PC-9 (cell line): ENCODE results near the gene TMEM106A. TPM values are rescaled to one million over a fixed set of nuclear protein-coding genes. Genes with fewer than 3 reads are reported as not detected.
"Not testable (repeated sequence)": the region's sequence is repeated elsewhere in the genome, so short reads cannot be mapped to it uniquely, and the experiment has no call there.

Source experiments
- BruUV-seq: library from RNA; stranded (reverse); fragments of 400-500 nt; replicated peaks from 2 replicates; lab custom pipeline; 2021; lab: Mats Ljungman, UMichigan
- CTCF ChIA-PET: fragments of 300-600 bp; sonication (Branson Sonifier 250); formaldehyde crosslinking; loops from one replicate; lab custom pipeline; 2022; ENCODE audit warnings: antibody characterized with exemption; lab: Charles Lee
- POLR2A ChIA-PET: fragments of 300-600 bp; sonication (Branson Sonifier 250); formaldehyde crosslinking; loops from one replicate; lab custom pipeline; 2022; ENCODE audit warnings: antibody characterized with exemption; ENCODE audit not compliant: unreplicated experiment; lab: Charles Lee
- DNase-seq, 2 experiments: peaks; one replicate each; pipeline versions ENCODE4 v3.0.0 to v3.0.0-alpha.2; 2015 to 2022; ENCODE audit warnings: mixed read lengths in 1 of 2
- H2AFZ ChIP-seq: fragments of 200-600 bp; sonication (generic); 2 replicates; pipeline ENCODE4 v1.8.1; 2017; ENCODE audit warnings: antibody characterized with exemption
- H3F3A ChIP-seq: fragments of 200-600 bp; sonication (generic); 2 replicates; pipeline ENCODE4 v1.8.1; 2017; ENCODE audit warnings: antibody characterized with exemption, mild to moderate bottlenecking, low read depth; ENCODE audit not compliant: insufficient read depth
- H3K27ac ChIP-seq: fragments of 200-600 bp; sonication (generic); 2 replicates; pipeline ENCODE4 v1.6.1; 2016; ENCODE audit warnings: mixed run types
- H3K27me3 ChIP-seq: fragments of 200-600 bp; sonication (generic); 2 replicates; pipeline ENCODE4 v1.6.1; 2016; ENCODE audit warnings: low read depth, mixed run types; ENCODE audit not compliant: insufficient read depth
- H3K36me3 ChIP-seq: fragments of 200-600 bp; sonication (generic); 2 replicates; pipeline ENCODE4 v1.6.1; 2016; ENCODE audit warnings: low read depth, mixed run types
- H3K4me1 ChIP-seq: fragments of 200-600 bp; sonication (generic); replicated peaks from 2 replicates; pipeline ENCODE4 v1.6.1; 2016; ENCODE audit warnings: mixed run types; ENCODE audit not compliant: insufficient read depth
- H3K4me2 ChIP-seq: fragments of 200-600 bp; sonication (generic); 2 replicates; pipeline ENCODE4 v1.6.1; 2017; ENCODE audit warnings: mixed run types
- H3K4me3 ChIP-seq: fragments of 200-600 bp; sonication (generic); 2 replicates; pipeline ENCODE4 v1.6.1; 2016; ENCODE audit warnings: mixed run types
- H3K79me2 ChIP-seq: fragments of 200-600 bp; sonication (generic); 2 replicates; pipeline ENCODE4 v1.6.1; 2017; ENCODE audit warnings: low read depth, mixed run types
- H3K9me2 ChIP-seq: fragments of 200-600 bp; sonication (generic); 2 replicates; pipeline ENCODE4 v1.8.1; 2017; ENCODE audit warnings: mild to moderate bottlenecking; ENCODE audit not compliant: insufficient read depth
- H3K9me3 ChIP-seq: fragments of 200-600 bp; sonication (generic); 2 replicates; pipeline ENCODE4 v1.8.1; 2016; ENCODE audit warnings: low read depth; ENCODE audit not compliant: insufficient read depth
- H4K20me1 ChIP-seq: fragments of 200-600 bp; sonication (generic); 2 replicates; pipeline ENCODE4 v1.8.1; 2017; ENCODE audit not compliant: insufficient read depth
- CTCF ChIP-seq: fragments of 200-600 bp; sonication (generic); conservative IDR thresholded peaks from 2 replicates; pipeline ENCODE4 v1.6.1; 2017; ENCODE audit warnings: mixed run types, antibody characterized with exemption, mild to moderate bottlenecking, moderate library complexity
- EZH2 ChIP-seq: fragments of 200-600 bp; sonication (generic); IDR thresholded peaks from 2 replicates; pipeline ENCODE4 v1.8.0; 2017; ENCODE audit warnings: antibody characterized with exemption, low read depth
- intact Hi-C: fragments of 100-400 bp; cut with micrococcal nuclease; formaldehyde crosslinking; loops from one replicate; pipeline ENCODE4 v1.10.0; 2022; ENCODE audit not compliant: unreplicated experiment
- total RNA-seq: library from RNA; stranded (reverse); gene quantifications from 2 replicates; pipeline ENCODE4 v1.2.3, GENCODE V29; 2021

The TMEM106A gene
- total RNA-seq, 1 experiment from 2014 or later, result 8.3 TPM

- Histone ChIP-seq H3K4me2 (no peak overlapping the region), H3F3A (no peaks in the 10 kb centered on the region), H4K20me1 (no peaks in the 10 kb centered on the region), H3K4me3 (no peak overlapping the region), H3K4me1 (no peaks in the 10 kb centered on the region), H3K9me3 (no peaks in the 10 kb centered on the region), H2AFZ (no peak overlapping the region), H3K27me3 (no peaks in the 10 kb centered on the region), H3K9me2 (no peaks in the 10 kb centered on the region), H3K27ac (no peak overlapping the region), H3K79me2 (no peaks in the 10 kb centered on the region), H3K36me3 (no peaks in the 10 kb centered on the region)
- BruUV-seq, result no TSS peak
- no peak for TF ChIP-seq CTCF
- TF ChIP-seq EZH2, result no peak
- no peak for DNase-seq
- intact Hi-C loops, result no loop called here
- CTCF ChIA-PET, result no interaction called here
- POLR2A ChIA-PET, result no interaction called here
Observed at GRCh38 chr17:43224146-43224705, 12.6 kb downstream of the TMEM106A start.

GRCh38 chr17:43226393-43226792 lies 14.7 kb downstream of the TMEM106A start:
- no peaks in the 10 kb centered on the region for H3F3A ChIP-seq
- no peak overlapping the region for H3K27ac ChIP-seq
- no peak overlapping the region for H3K4me2 ChIP-seq
- no peaks in the 10 kb centered on the region for H3K4me1 ChIP-seq
- intact Hi-C loops, result no loop called here
- no peak overlapping the region for H3K4me3 ChIP-seq
- H3K27me3 ChIP-seq, result no peaks in the 10 kb centered on the region
- H4K20me1 ChIP-seq, result no peaks in the 10 kb centered on the region
- DNase-seq, result no peak
- H3K79me2 ChIP-seq, result no peaks in the 10 kb centered on the region
- no peaks in the 10 kb centered on the region for H3K9me3 ChIP-seq
- POLR2A ChIA-PET, result no interaction called here
- no TSS peak for BruUV-seq
- TF ChIP-seq CTCF, result no peak
- TF ChIP-seq EZH2, result no peak
- no peaks in the 10 kb centered on the region for H3K9me2 ChIP-seq
- no peaks in the 10 kb centered on the region for H3K36me3 ChIP-seq
- H2AFZ ChIP-seq, result no peak overlapping the region
- CTCF ChIA-PET, result no interaction called here

- POLR2A ChIA-PET, H2AFZ ChIP-seq, H3K36me3 ChIP-seq, H3K27me3 ChIP-seq, DNase-seq, intact Hi-C loops, H3F3A ChIP-seq, CTCF ChIA-PET, H3K4me1 ChIP-seq, H3K9me2 ChIP-seq, H3K4me3 ChIP-seq, H3K27ac ChIP-seq, H3K79me2 ChIP-seq, H3K4me2 ChIP-seq, BruUV-seq, H3K9me3 ChIP-seq, H4K20me1 ChIP-seq: not testable (repeated sequence)
Observed at GRCh38 chr17:43228020-43228782, 16.5 kb downstream of the TMEM106A start, which contains the start of gene CCDC200. Gene CCDC200 (minus strand): TSS chr17:43228623. CDS start chr17:43228554, 69 bp downstream.

GRCh38 chr17:43231205-43232020 lies 19.7 kb downstream of the TMEM106A start:
- CTCF ChIA-PET, intact Hi-C loops, POLR2A ChIA-PET: not testable (repeated sequence)

GRCh38 chr17:43232021-43232699 lies 20.5 kb downstream of the TMEM106A start:
- H3K9me3 ChIP-seq, H3K9me2 ChIP-seq, H4K20me1 ChIP-seq, H3K4me1 ChIP-seq, POLR2A ChIA-PET, H3F3A ChIP-seq, H2AFZ ChIP-seq, intact Hi-C loops, H3K27me3 ChIP-seq, CTCF ChIA-PET, H3K36me3 ChIP-seq, H3K79me2 ChIP-seq: not testable (repeated sequence)
- peak in 1 of 2 experiments; percentile 51 for DNase-seq
- Histone ChIP-seq H3K4me3 (peak overlapping the region; percentile 41), H3K27ac (peak overlapping the region; percentile 23), H3K4me2 (peak overlapping the region; percentile 62)
- BruUV-seq, result TSS peak; percentile 100

More at GRCh38 chr17:43231205-43232020, 19.7 kb downstream of the TMEM106A start:
- not testable (repeated sequence) for H3K9me2 ChIP-seq, H3K79me2 ChIP-seq, H3K27me3 ChIP-seq, DNase-seq, H2AFZ ChIP-seq, H3K36me3 ChIP-seq, H3K9me3 ChIP-seq, H4K20me1 ChIP-seq, H3F3A ChIP-seq, H3K4me1 ChIP-seq, BruUV-seq
- peak overlapping the region; percentile 62 for H3K4me2 ChIP-seq
- H3K27ac ChIP-seq, result peak overlapping the region; percentile 23
- peak overlapping the region; percentile 41 for H3K4me3 ChIP-seq
